GM21737 (cell line): ENCODE data around the gene SLC45A3.

Source experiments
- ATAC-seq: cut with Tn5 transposase; IDR thresholded peaks from one replicate; pipeline ENCODE4 v1.9.1; 2021; ENCODE audit warnings: mild to moderate bottlenecking, moderate library complexity; ENCODE audit not compliant: unreplicated experiment

Gene SLC45A3

DNA sequence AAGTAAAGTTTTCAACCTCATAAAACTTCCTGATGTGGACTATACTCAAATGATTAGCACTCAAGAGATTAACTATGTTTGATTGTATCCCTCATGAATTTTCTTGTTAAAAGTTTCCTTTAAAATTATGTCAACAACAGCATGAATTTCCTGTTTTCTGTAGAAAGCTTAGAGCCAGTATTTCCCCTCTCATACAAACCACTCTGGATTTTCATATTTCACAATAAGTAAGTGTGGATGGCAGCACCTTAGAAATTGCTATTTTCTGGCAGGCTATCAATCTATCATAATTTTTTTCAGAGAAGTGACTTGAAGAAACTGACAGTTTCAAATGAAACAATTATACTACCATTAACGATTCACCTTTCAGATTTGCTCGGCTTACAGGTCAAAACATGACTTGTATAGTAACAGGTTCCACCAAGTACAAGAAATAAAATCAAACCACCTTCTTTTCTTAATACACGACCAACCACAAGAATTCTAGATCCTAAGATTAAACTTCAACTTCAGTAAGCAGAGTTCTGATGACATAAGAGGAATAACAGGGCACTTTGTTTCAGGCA is 69.3 kb downstream of the SLC45A3 start:
- ATAC-seq, result no peak

DNA sequence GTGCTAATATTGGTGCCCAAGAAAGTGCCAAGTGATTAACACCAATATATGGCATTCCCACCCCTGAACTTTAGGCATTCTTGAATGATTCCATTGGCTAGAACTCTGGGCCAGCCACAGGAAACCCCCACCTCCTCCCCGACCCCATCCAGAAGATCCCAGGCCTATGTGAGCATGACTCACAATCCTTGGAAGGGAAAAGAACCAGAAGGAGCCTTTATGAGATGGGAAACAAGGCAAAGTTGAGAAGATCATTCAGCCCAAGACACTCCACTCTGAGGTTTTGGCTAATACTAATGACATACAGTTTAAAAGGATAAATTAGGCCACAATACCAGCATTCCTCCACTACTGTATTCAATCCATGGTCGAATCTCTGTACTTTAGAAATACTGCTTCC is 70.3 kb downstream of the SLC45A3 start:
- no peak for ATAC-seq
